SU-DHL-6 (cell line): ENCODE data around the gene ATPAF1.

Source experiments
- H2AFZ ChIP-seq: fragments of 200-600 bp; sonication (generic); 2 replicates; pipeline ENCODE4 v1.6.1; 2014; ENCODE audit warnings: low read depth, mild to moderate bottlenecking, moderate library complexity, mixed read lengths, antibody characterized with exemption, low read length; ENCODE audit not compliant: severe bottlenecking
- H3F3A ChIP-seq: fragments of 200-600 bp; shearing (Covaris generic); 2 replicates; pipeline ENCODE4 v1.6.0; 2016; ENCODE audit warnings: antibody characterized with exemption, mild to moderate bottlenecking; ENCODE audit not compliant: insufficient read depth
- H3K27ac ChIP-seq: fragments of 200-600 bp; sonication (generic); 2 replicates; pipeline ENCODE4 v1.5.1; 2016; ENCODE audit warnings: low read depth, mild to moderate bottlenecking, low read length, moderate library complexity, mixed read lengths
- H3K27me3 ChIP-seq: fragments of 200-600 bp; sonication (generic), shearing (Covaris generic); 2 replicates; pipeline ENCODE4 v1.6.0; 2014; ENCODE audit warnings: mild to moderate bottlenecking, low read length
- H3K36me3 ChIP-seq: fragments of 200-600 bp; sonication (generic); 2 replicates; pipeline ENCODE4 v1.6.1; 2014; ENCODE audit warnings: mild to moderate bottlenecking, low read length, mixed read lengths
- H3K4me2 ChIP-seq: fragments of 300-600, 200-600 bp; shearing (Covaris generic), sonication (generic); 2 replicates; pipeline ENCODE4 v1.6.0; 2014; ENCODE audit warnings: low read length, low read depth, mild to moderate bottlenecking; ENCODE audit not compliant: poor library complexity, severe bottlenecking
- H3K4me3 ChIP-seq: fragments of 200-600 bp; sonication (generic); 2 replicates; pipeline ENCODE4 v1.5.1; 2014; ENCODE audit warnings: antibody characterized with exemption, low read length, mild to moderate bottlenecking, mixed read lengths; ENCODE audit not compliant: insufficient read depth, poor library complexity, severe bottlenecking
- H3K79me2 ChIP-seq: fragments of 200-600 bp; sonication (generic); 2 replicates; pipeline ENCODE4 v1.6.1; 2014; ENCODE audit warnings: mild to moderate bottlenecking, low read length, moderate library complexity; ENCODE audit not compliant: insufficient read depth
- H3K9ac ChIP-seq: fragments of 200-600 bp; sonication (generic); 2 replicates; pipeline ENCODE4 v1.7.0; 2014; ENCODE audit warnings: mild to moderate bottlenecking, low read length
- H3K9me2 ChIP-seq: fragments of 200-600 bp; sonication (generic); replicated peaks from 2 replicates; pipeline ENCODE4 v1.6.1; 2014; ENCODE audit warnings: low read length; ENCODE audit not compliant: insufficient read depth
- H3K9me3 ChIP-seq: fragments of 200-600 bp; sonication (generic); 2 replicates; pipeline ENCODE4 v1.6.1; 2014; ENCODE audit warnings: low read length, mixed read lengths; ENCODE audit not compliant: insufficient read depth
- H4K20me1 ChIP-seq: fragments of 200-600 bp; sonication (generic); 2 replicates; pipeline ENCODE4 v1.6.1; 2014; ENCODE audit warnings: low read depth, mild to moderate bottlenecking, antibody characterized with exemption, low read length, moderate library complexity, mixed read lengths
- EZH2phosphoT487 ChIP-seq: fragments of 200-600 bp; sonication (generic), shearing (Covaris generic); conservative IDR thresholded peaks from 2 replicates; pipeline ENCODE4 v1.6.1; 2018; ENCODE audit warnings: mild to moderate bottlenecking, antibody characterized with exemption, low read length, moderate library complexity, mixed read lengths
- TF ChIP-seq, protein P1 (sequence below): fragments of 200-600 bp; sonication (generic); IDR thresholded peaks from one replicate; pipeline ENCODE4 v1.5.1; 2017; ENCODE audit warnings: antibody characterized with exemption, mild to moderate bottlenecking, low read length, moderate library complexity; ENCODE audit not compliant: insufficient read depth, poor library complexity, severe bottlenecking

Gene ATPAF1

DNA sequence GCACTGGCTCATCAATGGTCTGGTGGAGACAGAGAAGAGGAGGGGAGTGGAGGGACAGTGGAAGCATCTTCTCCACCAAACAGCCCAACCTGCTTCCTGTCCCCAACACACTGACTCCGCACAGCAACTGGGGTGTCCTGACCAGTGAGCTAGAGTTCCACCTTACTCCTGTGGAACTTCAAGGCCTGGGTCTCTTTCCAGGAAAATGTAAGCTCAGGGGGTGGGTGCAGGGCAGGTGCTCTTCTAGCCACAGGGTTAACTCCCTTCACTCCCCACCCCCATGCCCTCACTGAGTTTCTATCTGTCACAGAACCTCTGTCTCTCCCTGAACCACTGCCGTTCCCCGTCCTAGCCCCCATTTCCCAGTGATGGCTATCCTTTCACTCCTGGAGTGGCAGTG lies 52.4 kb downstream of the ATPAF1 start:
- H4K20me1 ChIP-seq = no peaks in the 10 kb centered on the region
- H3F3A ChIP-seq = no peaks in the 10 kb centered on the region
- no peaks in the 10 kb centered on the region for H3K27me3 ChIP-seq
- TF ChIP-seq EZH2phosphoT487 = no peak
- TF ChIP-seq, protein P1, sequence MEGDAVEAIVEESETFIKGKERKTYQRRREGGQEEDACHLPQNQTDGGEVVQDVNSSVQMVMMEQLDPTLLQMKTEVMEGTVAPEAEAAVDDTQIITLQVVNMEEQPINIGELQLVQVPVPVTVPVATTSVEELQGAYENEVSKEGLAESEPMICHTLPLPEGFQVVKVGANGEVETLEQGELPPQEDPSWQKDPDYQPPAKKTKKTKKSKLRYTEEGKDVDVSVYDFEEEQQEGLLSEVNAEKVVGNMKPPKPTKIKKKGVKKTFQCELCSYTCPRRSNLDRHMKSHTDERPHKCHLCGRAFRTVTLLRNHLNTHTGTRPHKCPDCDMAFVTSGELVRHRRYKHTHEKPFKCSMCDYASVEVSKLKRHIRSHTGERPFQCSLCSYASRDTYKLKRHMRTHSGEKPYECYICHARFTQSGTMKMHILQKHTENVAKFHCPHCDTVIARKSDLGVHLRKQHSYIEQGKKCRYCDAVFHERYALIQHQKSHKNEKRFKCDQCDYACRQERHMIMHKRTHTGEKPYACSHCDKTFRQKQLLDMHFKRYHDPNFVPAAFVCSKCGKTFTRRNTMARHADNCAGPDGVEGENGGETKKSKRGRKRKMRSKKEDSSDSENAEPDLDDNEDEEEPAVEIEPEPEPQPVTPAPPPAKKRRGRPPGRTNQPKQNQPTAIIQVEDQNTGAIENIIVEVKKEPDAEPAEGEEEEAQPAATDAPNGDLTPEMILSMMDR = no peak
- H3K27ac ChIP-seq = no peak overlapping the region
- H3K36me3 ChIP-seq = no peaks in the 10 kb centered on the region
- peak overlapping the region; percentile 61 for H3K9ac ChIP-seq
- no peaks in the 10 kb centered on the region for H3K79me2 ChIP-seq
- no peaks in the 10 kb centered on the region for H3K9me3 ChIP-seq
- H2AFZ ChIP-seq = peak overlapping the region; percentile 95
- H3K4me2 ChIP-seq = peak overlapping the region; percentile 67
- no peaks in the 10 kb centered on the region for H3K9me2 ChIP-seq
- H3K4me3 ChIP-seq = peak overlapping the region; percentile 71

DNA sequence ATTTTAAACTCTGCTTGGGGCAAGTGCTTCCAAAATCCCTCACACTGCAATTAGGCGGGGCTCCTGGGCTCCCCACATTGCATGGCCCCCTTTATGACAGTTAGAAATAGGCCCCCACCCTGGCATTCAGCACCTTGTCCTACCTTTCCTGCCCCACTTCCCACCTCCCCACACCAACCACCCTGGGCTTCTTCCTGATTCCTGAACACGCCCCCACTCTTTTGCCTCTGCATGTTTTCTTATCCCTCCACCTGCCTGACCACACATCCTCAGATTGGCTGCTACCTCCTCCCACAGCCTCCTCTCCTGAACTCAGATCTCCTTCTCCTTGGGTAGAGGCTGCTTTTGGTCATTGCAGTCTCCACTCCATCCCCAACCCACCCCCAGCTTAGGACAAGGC lies 53.1 kb downstream of the ATPAF1 start:
- Histone ChIP-seq H3F3A (no peaks in the 10 kb centered on the region), H3K27me3 (no peaks in the 10 kb centered on the region), H2AFZ (no peak overlapping the region), H3K36me3 (no peaks in the 10 kb centered on the region), H3K4me2 (no peak overlapping the region), H3K27ac (no peak overlapping the region), H3K9ac (no peak overlapping the region), H3K9me2 (no peaks in the 10 kb centered on the region), H3K4me3 (no peak overlapping the region), H3K79me2 (no peaks in the 10 kb centered on the region), H4K20me1 (no peaks in the 10 kb centered on the region), H3K9me3 (no peaks in the 10 kb centered on the region)
- TF ChIP-seq, protein P1 = no peak
- no peak for TF ChIP-seq EZH2phosphoT487

DNA sequence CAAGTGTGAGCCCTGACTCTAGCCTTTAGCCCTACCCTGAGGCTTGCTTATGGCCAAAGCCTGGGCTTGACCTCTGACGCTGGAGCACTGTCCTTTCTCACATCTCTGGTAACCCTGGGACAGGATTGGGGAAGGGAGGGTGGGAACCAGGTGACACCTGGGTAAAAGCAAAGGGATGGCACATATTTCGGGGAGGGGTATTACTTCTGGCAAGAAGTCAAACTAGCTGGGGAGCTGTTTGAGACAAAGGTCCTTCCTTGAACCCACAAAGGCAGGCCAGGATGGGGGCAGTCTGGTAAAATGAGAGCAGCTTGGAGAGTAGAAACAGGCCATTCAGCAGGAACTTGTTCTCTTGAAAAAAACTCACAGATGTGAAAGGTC lies 53.6 kb downstream of the ATPAF1 start:
- H3K79me2 ChIP-seq = no peaks in the 10 kb centered on the region
- no peak overlapping the region for H3K27ac ChIP-seq
- H3K9ac ChIP-seq = no peak overlapping the region
- H3K9me2 ChIP-seq = no peaks in the 10 kb centered on the region
- no peak overlapping the region for H3K4me2 ChIP-seq
- no peaks in the 10 kb centered on the region for H3K36me3 ChIP-seq
- no peak for TF ChIP-seq EZH2phosphoT487
- TF ChIP-seq, protein P1 = no peak
- no peaks in the 10 kb centered on the region for H3K9me3 ChIP-seq
- H4K20me1 ChIP-seq = no peaks in the 10 kb centered on the region
- no peak overlapping the region for H2AFZ ChIP-seq
- H3F3A ChIP-seq = no peaks in the 10 kb centered on the region
- no peak overlapping the region for H3K4me3 ChIP-seq
- no peaks in the 10 kb centered on the region for H3K27me3 ChIP-seq
